T-helper 1 cell treated with Interleukin-12 subunit alpha and Interleukin-12 subunit beta and Interleukin-4 antibody, amounts not matched to agents 30 μg/mL and 1 μg/mL, for 36 hours (primary cell): ENCODE data around the gene HEXB.
"Not testable (repeated sequence)": the region's sequence is repeated elsewhere in the genome, so short reads cannot be mapped to it uniquely, and the experiment has no call there.

Source experiments
- H3K27ac Mint-ChIP-seq: one replicate; pipeline ENCODE4 v1.8.0; 2021; ENCODE audit warnings: mild to moderate bottlenecking, mixed read lengths
- H3K27me3 Mint-ChIP-seq: one replicate; pipeline ENCODE4 v1.8.0; 2021; ENCODE audit warnings: low read depth, mixed read lengths
- H3K36me3 Mint-ChIP-seq: one replicate; pipeline ENCODE4 v1.8.0; 2021; ENCODE audit warnings: low read depth, mixed read lengths
- H3K4me1 Mint-ChIP-seq: one replicate; pipeline ENCODE4 v1.8.0; 2021; ENCODE audit warnings: low read depth, mixed read lengths
- H3K4me3 Mint-ChIP-seq: one replicate; pipeline ENCODE4 v1.8.0; 2021; ENCODE audit warnings: mild to moderate bottlenecking, moderate library complexity, mixed read lengths
- H3K9me3 Mint-ChIP-seq: one replicate; pipeline ENCODE4 v1.8.0; 2021; ENCODE audit warnings: mixed read lengths

Gene HEXB

DNA sequence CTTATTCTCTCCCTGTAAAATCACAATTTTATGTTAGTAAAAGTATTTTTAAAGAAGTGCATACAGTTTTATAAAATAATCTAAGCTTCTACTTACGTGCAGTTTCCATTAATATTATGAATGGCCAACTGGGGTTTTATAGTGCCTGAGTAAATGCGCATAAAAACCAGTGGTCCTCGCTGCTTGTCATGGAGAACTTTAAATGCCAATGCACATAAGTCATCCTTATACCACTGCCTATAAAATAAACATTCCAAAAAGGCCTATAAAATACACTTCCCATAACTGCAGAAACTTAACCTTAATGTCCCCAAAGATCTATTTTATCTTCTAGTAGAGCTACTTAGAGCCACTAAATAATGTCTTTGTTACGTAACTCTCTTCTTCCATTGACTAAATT, 53.4 kb downstream of the HEXB start:
- Mint-ChIP-seq H3K4me3 (no peak overlapping the region), H3K27ac (no peak overlapping the region), H3K36me3 (peaks cover 19% of the 10 kb centered on the region), H3K4me1 (no peaks in the 10 kb centered on the region), H3K9me3 (no peaks in the 10 kb centered on the region), H3K27me3 (no peaks in the 10 kb centered on the region)

- H3K4me1 Mint-ChIP-seq, H3K4me3 Mint-ChIP-seq, H3K27me3 Mint-ChIP-seq, H3K9me3 Mint-ChIP-seq, H3K27ac Mint-ChIP-seq: not testable (repeated sequence)
- H3K36me3 Mint-ChIP-seq: peaks cover 40% of the 10 kb centered on the region
Measured at GRCh38 chr5:74748742-74749141, 63.7 kb downstream of the HEXB start.

- Mint-ChIP-seq H3K27me3 (no peaks in the 10 kb centered on the region), H3K27ac (no peak overlapping the region), H3K9me3 (peaks cover 5% of the 10 kb centered on the region), H3K4me3 (no peak overlapping the region), H3K36me3 (peaks cover 20% of the 10 kb centered on the region), H3K4me1 (peaks cover 19% of the 10 kb centered on the region)
Measured at GRCh38 chr5:74761241-74761640, 76.2 kb downstream of the HEXB start.

- Mint-ChIP-seq H3K4me1 (peaks cover 19% of the 10 kb centered on the region), H3K36me3 (peaks cover 12% of the 10 kb centered on the region), H3K9me3 (no peaks in the 10 kb centered on the region), H3K27me3 (no peaks in the 10 kb centered on the region), H3K27ac (no peak overlapping the region), H3K4me3 (no peak overlapping the region)
Measured at GRCh38 chr5:74762599-74762998, 77.6 kb downstream of the HEXB start.

GRCh38 chr5:74763504-74763903, 78.5 kb downstream of the HEXB start:
- Mint-ChIP-seq H3K4me3 (no peak overlapping the region), H3K36me3 (peaks cover 8% of the 10 kb centered on the region), H3K27me3 (no peaks in the 10 kb centered on the region), H3K27ac (no peak overlapping the region), H3K9me3 (no peaks in the 10 kb centered on the region), H3K4me1 (peaks cover 22% of the 10 kb centered on the region)

DNA sequence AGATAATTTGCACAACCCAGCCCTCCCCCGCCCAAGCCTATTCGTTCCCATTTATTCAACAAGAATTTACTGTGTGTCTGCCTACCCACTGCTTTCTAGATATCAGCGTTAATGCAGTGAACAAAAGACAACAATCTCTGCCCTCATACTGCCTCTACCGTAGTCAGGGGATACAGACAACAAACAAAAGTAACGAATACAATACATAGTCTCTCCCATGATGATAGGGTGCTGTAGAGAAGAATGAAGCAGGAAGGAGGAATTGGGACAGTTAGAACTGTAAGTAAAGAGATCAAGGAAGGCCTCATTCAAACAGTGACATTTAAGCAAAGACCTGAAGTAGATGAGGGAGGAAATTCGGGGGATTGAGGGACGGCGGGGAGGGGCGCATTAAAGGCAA, 80.2 kb downstream of the HEXB start:
- peaks cover 13% of the 10 kb centered on the region for H3K36me3 Mint-ChIP-seq
- peak overlapping the region; percentile 46 for H3K27ac Mint-ChIP-seq
- H3K27me3 Mint-ChIP-seq: no peaks in the 10 kb centered on the region
- H3K4me3 Mint-ChIP-seq: peak overlapping the region; percentile 82
- no peaks in the 10 kb centered on the region for H3K9me3 Mint-ChIP-seq
- H3K4me1 Mint-ChIP-seq: peaks cover 26% of the 10 kb centered on the region

- H3K4me1 Mint-ChIP-seq: peaks cover 21% of the 10 kb centered on the region
- no peaks in the 10 kb centered on the region for H3K9me3 Mint-ChIP-seq
- no peak overlapping the region for H3K27ac Mint-ChIP-seq
- peak overlapping the region; percentile 99 for H3K4me3 Mint-ChIP-seq
- H3K36me3 Mint-ChIP-seq: peaks cover 13% of the 10 kb centered on the region
- no peaks in the 10 kb centered on the region for H3K27me3 Mint-ChIP-seq
Measured at GRCh38 chr5:74765929-74766328, 80.9 kb downstream of the HEXB start.

DNA sequence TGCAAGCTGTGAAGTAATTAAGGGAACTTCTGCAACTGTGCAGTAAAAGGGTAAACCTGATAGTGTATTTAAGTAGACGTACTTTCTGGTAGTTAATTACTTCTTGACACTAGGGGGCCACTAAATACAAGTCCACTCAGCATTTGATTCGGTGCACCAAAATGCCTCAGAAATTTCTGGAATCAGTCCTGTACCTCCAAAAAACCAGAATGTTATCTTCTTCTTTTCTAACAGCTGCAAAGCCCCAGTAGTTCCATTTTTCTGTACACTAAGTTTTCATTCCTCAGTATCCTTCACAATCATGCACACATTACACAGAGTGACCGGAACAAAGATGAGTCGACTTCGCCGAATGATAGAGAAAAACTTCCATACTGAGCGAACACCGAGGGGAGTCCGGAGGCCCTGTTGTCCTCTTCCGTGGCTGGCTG, 81.4 kb downstream of the HEXB start:
- H3K9me3 Mint-ChIP-seq: no peaks in the 10 kb centered on the region
- peak overlapping the region; percentile 99 for H3K4me3 Mint-ChIP-seq
- peaks cover 19% of the 10 kb centered on the region for H3K4me1 Mint-ChIP-seq
- no peaks in the 10 kb centered on the region for H3K27me3 Mint-ChIP-seq
- H3K27ac Mint-ChIP-seq: peak overlapping the region; percentile 98
- H3K36me3 Mint-ChIP-seq: peaks cover 13% of the 10 kb centered on the region

DNA sequence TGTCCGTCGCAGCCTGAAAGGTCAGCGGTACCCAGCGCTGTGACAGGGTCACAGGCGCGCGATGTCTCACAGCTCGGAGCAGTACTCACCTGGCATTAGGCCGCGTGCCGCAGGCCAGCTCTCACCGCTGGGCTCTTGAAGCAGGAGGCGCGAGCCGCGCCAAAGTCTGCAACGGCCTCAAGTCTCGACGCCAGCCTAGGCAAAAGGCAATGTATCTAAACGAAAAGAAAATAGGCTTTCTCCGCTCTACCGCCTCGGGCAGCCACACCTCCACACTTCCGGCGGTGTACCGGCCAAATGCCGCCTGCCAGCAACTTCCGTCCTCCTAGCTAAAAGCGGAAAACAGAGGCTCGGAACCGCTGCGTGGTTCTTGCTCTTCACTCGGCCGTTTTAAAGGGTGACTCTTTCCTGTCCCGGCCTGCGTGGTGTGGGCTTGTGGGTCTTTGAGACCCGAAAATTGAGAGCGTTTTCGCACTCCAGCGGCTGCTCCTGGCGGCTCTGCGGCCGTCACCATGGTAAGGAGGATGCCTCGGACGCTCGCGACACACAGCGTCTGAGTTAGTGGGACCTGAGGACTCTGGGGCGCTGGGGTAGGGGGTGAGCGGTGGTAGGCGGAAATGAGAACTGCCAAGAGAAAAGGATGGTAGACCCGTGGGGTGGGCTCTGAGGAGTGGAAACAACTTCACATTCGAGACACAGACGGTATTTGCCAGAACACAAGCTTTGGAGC, 82.0 kb downstream of the HEXB start, which contains the start of the genes GFM2 and NSA2:
GFM2 (minus strand) TSS at position 269 of the 730 bp plus-strand sequence. CDS start 3,375 bp downstream, outside the sequence.
NSA2 (plus strand) TSS at position 401 of the 730 bp plus-strand sequence; CDS start at position 513, 112 bp downstream.
- no peaks in the 10 kb centered on the region for H3K27me3 Mint-ChIP-seq
- peaks cover 13% of the 10 kb centered on the region for H3K36me3 Mint-ChIP-seq
- H3K27ac Mint-ChIP-seq: peak within 1 kb of the TSS; percentile 98
- H3K4me3 Mint-ChIP-seq: peak within 1 kb of the TSS; percentile 99
- no peaks in the 10 kb centered on the region for H3K9me3 Mint-ChIP-seq
- peaks cover 19% of the 10 kb centered on the region for H3K4me1 Mint-ChIP-seq

- Mint-ChIP-seq H3K36me3 (peaks cover 15% of the 10 kb centered on the region), H3K4me1 (peaks cover 19% of the 10 kb centered on the region), H3K27ac (peak overlapping the region; percentile 98), H3K27me3 (no peaks in the 10 kb centered on the region), H3K4me3 (peak overlapping the region; percentile 99), H3K9me3 (no peaks in the 10 kb centered on the region)
Measured at GRCh38 chr5:74767579-74767913, 82.5 kb downstream of the HEXB start.
